ENCODE data around the gene DRC7.

The DRC7 gene, protein sequence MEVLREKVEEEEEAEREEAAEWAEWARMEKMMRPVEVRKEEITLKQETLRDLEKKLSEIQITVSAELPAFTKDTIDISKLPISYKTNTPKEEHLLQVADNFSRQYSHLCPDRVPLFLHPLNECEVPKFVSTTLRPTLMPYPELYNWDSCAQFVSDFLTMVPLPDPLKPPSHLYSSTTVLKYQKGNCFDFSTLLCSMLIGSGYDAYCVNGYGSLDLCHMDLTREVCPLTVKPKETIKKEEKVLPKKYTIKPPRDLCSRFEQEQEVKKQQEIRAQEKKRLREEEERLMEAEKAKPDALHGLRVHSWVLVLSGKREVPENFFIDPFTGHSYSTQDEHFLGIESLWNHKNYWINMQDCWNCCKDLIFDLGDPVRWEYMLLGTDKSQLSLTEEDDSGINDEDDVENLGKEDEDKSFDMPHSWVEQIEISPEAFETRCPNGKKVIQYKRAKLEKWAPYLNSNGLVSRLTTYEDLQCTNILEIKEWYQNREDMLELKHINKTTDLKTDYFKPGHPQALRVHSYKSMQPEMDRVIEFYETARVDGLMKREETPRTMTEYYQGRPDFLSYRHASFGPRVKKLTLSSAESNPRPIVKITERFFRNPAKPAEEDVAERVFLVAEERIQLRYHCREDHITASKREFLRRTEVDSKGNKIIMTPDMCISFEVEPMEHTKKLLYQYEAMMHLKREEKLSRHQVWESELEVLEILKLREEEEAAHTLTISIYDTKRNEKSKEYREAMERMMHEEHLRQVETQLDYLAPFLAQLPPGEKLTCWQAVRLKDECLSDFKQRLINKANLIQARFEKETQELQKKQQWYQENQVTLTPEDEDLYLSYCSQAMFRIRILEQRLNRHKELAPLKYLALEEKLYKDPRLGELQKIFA

DNA sequence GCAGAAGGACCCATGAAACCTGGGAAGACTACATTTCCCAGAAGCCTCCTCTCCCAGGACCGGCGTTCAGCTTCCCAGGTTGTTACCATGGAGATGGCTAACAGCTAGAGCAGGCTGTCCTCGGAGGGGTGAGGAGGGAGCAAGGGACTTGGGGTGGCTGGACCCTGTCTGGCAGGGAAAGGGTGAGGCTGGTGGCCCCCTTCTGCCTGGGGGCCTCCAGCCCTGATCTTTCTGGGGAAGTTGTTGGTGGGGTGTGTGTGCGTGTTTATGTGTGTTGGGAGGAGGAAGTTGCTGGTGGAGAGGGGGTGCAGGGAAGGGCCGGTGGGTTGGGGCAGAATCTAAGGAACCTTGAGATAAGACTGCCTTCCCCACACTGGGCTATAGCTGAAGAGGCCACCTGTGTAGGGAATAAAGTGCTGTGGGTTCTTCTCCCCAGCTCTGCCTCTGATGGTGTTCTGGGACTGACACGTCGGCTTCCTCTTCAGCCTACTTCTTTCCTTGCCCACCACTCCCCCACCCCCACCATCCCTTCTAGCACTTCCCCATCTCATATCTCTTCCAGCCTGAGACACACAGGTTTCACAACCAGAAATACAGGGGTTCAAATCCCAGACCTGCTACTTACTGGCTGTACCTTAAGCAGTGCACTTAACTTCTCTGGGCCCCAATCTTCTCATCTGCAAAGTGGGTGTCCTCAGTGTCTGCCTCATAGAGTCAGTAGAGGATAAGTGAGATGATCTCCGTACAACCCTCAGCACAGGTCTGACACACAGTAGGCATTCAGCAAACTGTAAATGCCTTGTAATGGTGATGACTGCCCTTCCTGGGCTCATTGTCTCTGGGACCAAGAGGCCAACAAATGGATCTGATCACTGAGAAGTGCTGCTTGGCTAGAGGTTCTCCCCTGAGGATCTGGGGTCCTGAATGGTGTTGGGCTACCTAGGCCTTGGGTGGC is at the start of gene DRC7:
Gene DRC7 (plus strand): TSS at position 82 of the 955 bp plus-strand sequence. CDS start 3,144 bp downstream, outside the sequence.
- in situ Hi-C loops (cut with MboI; ENCODE audit: low sequenced_read_pairs), result no loop called here

DNA sequence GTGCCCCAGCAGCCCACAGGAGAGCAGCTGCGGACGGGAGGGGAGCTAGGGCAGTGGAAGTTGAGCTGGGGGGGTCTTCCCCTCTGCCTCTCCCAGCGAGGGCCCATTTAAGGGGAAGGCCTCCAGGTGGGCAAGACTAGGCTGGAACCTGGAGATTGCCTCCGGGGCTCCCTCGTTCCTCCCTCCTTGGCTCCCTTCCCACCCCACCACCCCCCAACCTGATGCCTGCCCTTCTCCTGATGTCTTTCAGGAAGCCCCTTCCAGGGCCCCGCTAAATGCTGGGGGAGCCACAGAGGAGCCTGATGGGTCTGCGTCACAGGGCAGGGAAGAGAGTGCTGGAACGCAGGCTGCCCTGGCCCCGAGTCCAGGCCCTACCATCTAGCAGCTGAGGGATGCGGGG is 49.4 kb upstream of the DRC7 start:
- in situ Hi-C loops (cut with MboI; ENCODE audit: low sequenced_read_pairs), result no loop called here

DNA sequence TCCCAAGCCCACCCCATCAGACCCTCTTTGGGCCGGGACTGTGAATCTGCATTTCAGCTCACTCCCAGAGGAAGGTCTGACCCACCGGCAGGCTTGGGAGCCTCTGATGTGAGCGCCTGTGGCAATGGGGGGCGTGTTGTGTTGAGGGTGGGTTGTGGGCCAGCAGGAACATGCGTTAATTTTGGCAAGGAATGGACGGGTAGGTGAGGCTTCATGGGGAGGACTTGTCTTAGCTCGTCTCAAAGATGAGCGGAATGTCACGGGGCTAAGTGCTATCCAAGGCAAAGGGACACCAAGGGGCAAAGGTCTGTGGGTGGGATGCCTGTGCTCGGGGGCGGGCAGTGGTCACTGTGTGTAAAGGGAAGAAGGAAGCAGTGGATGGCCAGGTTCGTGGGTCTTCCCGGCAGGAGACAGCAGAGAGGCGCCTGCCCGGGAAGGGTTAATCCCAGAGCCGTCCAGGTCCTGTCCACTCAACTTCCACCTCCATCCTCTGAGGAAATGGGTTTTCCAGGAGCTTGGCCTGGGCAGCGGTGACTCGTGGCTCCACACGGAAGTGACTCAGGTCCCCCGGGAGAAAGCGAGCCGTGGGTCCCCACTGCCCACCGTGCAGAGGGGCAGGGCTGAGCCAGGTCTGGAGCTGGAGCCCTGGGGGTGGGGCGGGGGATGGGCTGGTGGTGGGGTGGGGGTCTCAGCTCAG is 48.8 kb upstream of the DRC7 start:
- in situ Hi-C loops (cut with MboI; ENCODE audit: low sequenced_read_pairs), result no loop called here

DNA sequence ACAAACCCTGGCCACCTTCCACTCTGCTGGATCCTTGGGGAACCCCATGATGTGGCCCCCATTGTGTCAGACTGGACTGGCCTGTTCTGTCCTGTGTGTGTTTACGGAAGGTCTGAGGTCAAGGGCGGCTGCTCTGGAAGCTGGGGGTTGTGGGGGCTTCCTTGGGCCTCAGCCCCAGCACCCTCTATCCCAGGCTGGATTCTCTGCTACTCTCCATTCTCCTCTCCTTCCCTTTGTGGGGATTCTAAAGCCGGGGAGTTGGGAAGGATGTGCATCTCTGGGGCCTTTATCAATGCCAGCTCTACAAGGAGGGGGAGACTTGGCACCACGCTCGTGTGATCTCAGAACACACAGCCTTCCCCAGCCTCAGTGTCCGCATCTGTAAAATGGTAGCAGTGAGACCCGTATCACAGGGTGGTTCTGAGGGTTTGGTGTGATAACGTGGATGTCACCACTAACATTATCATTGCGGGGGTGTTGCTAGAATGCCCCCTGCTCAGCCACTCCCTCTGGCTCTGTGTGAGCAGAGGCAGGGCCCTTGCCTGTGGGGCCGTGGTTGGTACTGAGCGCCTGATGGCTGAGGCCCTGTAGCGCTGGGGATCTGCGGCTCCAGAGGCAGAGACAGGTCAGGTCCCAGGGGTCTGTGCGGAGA is 48.1 kb upstream of the DRC7 start:
- in situ Hi-C loops (cut with MboI; ENCODE audit: low sequenced_read_pairs), result no loop called here

DNA sequence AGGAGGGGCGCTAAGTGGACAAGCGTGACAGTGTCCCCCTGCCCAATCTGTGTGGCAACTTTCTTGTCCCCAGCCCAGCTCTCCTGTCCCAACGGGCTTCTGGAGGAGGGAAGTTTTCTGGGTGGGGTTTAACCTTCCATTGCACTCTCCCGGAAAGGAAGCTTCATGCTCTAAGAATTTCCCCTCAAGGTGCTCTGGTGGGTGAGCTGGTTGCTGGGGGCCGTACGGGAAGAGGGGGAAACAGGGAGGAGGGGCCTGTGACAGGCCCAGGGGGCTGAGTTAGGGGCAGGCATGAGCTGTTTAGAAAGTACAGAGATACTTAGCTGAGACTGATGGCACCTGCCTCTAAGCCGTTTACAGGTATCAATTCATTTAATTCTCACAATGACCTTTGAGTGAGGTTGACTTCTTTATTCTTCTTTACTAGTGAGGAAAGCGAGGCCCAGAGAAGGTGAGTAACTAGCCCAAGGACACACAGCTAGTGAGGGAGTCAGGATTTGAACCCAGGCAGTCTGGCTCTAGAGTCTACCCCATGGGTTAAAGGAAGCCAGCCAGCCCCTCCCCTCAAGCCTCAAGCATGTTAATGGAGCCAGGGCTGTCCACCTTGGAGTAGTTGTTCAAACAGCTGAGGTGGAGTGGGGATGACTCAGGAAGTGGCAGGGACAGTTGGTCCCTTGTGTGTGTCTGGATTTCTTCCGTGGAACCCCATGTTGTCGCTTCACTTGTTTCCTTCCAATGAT is 47.3 kb upstream of the DRC7 start:
- in situ Hi-C loops (cut with MboI; ENCODE audit: low sequenced_read_pairs), result no loop called here

DNA sequence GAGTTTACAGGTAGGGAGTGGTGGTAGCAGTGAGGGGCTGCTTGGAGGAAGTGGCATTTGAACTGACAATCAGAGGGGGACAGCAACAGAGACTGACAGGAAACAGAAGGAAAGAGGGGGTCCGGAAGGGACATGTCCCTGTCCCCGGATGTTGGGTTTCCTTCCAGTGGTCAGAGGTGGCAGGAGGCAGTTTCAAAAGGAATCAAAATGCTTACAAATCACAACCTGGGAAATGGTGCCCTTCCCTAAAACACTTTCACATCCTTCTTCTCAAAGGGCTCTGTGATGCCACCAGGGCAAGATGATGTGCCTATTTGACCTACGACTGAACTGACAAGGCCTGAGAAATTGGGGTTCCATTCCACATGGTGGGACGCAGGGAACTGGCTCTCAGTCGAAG is 46.5 kb upstream of the DRC7 start:
- in situ Hi-C loops (cut with MboI; ENCODE audit: low sequenced_read_pairs), result no loop called here

DNA sequence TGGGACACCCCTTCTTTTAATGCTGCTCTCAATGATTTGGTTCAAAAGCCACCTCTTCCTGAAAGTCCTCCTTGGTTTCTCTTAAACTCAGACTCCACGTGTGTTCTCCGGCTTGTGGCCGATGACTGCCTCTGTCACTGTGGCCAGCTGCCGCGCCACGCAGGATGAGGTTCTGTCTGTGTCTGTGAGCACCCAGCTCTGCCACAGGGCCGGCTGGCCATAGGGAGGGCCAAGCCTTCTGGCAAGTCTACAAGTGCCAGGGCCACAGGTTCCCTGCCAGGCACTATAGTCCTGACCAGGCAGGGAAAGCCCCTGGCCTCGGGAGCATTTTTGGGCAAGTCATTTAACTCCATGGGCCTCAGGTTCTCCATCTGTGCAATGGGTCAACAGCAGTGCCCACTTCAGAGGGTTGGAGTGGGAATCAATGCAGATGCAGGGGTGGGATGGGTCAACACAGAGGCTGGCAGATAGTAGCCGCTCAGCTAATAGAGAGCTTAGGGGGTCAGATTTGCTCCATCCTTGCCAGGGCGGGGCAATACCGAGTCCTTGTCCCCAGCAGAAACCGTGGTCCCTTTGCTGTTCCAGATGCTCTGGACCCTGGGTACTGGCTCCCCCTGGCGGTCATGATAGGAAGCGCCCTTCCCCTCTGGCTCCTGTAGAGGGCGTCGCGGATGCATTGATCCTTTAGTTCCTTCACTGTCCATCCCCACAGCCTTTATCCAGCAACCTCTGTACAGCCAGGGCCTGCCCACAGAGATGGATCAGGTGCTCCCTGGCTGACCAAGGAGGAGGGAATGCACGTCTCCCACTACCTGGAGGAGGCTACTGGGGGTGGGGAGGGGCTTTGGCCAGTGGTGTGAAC is 45.8 kb upstream of the DRC7 start:
- in situ Hi-C loops (cut with MboI; ENCODE audit: low sequenced_read_pairs), result no loop called here

DNA sequence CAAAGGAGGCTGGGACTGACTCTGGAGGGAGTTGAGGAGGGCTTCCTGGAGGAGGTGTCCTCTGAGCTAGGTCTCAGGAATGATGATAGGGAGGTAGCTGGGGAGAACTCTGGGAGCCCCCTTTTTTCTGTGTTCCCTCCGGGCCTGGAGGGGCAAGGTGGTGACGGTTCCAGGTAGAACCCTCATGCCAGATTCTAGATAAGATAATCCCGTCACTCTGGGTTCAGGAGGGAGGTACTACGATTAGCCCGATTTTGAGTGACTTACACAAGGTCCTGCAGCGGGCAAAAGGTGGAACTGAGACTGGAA is 45.2 kb upstream of the DRC7 start:
- in situ Hi-C loops (cut with MboI; ENCODE audit: low sequenced_read_pairs), result no loop called here

DNA sequence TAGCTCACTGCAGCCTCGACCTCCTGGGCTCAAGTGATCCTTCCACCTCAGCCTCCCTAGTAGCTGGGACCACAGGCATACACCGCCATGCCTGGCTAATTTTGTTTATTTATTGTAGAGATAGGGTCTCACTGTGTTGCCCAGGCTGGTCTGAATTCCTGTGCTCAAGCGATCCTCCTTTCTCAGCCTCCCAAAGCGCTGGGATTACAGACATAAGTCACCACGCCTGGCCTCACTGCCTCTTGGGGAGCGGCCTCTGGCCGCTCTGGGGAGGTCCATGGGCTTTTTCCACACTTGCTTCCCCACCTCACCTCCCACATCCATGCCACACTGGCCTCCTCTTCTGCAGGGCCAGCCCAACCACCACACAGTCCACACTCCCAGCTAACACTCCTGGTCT is 44.8 kb upstream of the DRC7 start:
- in situ Hi-C loops (cut with MboI; ENCODE audit: low sequenced_read_pairs), result no loop called here

DNA sequence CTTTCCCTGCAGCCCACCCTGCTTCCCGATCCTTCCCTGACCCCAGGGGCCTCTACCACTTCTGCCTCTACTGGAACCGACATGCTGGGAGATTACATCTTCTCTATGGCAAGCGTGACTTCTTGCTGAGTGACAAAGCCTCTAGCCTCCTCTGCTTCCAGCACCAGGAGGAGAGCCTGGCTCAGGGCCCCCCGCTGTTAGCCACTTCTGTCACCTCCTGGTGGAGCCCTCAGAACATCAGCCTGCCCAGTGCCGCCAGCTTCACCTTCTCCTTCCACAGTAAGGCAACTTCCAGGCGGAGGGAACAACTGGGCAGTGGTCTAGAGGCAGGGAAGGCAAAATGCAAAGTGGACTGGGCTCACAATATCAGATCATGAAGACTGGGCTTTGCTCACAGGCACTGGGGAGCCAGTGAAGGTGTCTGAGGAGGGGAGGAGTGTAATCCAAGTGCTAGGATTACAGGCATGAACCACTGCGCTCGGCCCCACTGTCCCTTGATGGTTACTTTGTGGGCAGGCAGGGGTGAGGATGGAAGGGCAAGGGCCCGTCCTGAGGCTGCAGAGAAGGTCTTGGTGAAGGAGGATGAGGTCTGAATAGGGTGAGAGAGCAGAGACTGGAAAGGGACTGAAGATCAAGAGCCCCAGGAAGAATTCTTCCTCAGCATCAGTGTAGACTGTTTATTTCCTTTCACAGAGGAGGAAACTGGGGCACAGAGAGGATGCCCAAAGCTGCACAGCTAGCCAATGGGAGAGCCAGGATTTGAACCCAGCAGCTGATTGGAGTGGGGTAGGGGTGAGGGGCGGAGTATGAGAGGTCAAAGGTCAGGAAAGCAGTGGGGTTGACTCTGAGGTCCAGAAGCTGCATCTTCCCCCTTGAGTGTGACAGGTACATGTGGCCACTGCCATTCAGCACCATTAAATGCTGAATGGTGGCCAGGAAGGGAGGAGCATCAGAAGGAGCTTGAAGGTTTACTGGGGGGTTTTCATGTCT is 43.0 kb upstream of the DRC7 start:
- in situ Hi-C loops (cut with MboI; ENCODE audit: low sequenced_read_pairs), result no loop called here

DNA sequence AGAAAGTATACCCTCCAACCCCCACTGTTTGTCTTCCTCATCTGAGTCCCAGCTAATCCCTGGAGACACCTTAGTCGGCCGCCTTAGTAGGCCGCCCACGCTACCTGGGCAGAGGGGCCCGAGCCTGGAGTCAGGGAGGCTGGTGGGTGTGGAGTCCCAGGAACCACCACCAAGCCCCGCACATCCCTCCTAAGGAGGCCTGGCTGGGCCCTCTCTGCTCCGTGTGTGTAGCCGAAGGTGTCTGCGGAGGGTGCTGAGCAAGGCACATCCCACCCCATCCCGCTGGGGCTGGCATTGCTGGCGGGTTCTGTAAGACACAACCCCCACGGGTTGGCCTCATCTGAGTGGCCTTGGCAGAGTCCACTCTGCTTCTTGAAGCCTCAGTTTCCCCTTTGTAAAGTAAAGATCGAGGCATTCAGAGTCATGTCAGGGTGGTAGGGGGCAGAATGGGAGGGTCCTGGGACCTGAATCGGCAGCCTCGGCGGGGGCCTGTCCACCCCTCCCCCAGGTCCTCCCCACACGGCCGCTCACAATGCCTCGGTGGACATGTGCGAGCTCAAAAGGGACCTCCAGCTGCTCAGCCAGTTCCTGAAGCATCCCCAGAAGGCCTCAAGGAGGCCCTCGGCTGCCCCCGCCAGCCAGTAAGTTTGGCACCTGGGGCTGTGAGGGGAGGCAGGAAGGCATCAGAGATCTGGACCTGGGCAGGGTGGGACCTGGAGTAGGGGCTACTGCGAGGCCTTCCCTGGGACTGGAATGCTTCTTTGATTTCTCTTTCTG is 41.7 kb upstream of the DRC7 start:
- in situ Hi-C loops (cut with MboI; ENCODE audit: low sequenced_read_pairs), result no loop called here

DNA sequence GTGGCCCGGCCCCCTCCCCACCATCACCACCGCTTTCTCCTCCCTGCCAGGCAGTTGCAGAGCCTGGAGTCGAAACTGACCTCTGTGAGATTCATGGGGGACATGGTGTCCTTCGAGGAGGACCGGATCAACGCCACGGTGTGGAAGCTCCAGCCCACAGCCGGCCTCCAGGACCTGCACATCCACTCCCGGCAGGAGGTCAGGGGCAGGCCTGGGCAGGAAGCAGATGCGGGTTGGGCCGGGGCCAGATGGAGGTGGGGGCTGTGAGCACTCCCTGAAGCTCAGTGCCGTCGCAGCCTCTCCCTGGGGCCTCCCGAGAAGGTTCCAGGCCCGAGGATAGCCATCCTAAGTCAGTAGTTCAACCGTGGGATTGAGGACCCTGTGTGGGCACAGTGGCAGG is 40.7 kb upstream of the DRC7 start:
- in situ Hi-C loops (cut with MboI; ENCODE audit: low sequenced_read_pairs), result no loop called here

DNA sequence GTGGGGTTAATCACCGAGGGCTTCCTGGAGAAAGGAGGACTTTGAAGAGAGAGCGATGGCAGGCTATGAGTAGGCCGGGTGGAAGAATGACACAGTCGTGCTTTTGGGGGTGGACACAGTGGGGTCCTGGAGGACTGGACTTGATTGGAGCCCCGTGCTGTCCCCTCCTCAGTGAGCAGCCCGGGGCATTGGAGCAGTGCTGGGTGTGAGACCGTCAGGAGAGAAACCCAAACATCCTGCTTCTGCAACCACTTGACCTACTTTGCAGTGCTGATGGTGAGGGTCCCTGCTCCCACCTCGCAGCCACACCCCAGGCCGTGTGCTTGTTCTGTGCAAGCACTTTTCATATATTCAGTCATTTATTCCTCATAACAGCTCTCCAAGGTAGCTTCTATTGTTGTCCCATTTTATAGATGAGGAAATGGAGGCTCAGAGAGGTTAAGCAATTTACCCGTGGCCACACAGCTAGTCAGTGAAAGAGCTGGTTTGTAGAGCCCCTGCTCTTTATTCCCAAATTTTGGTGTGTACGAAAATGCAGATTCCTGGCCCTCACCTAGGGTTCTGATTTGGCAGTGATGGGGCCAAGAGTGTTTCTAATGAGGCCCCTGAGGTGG is 38.2 kb upstream of the DRC7 start:
- in situ Hi-C loops (cut with MboI; ENCODE audit: low sequenced_read_pairs), result no loop called here

DNA sequence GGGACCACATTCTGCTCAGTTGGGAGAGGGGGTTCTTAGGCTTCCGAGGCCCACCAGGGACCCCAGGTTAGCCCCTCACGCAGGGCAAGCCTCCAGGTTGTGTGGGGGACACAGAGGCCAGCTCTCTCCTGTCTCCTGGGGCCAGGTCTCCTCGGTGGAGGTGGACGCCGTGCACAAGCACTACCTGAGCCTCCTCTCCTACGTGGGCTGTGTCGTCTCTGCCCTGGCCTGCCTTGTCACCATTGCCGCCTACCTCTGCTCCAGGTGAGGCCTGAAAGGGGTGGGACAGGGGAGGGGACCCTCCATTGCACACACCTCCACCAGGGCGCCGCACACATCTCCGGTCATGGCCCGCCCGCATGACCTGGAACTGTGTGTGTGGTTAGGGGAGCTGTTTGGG is 37.4 kb upstream of the DRC7 start:
- in situ Hi-C loops (cut with MboI; ENCODE audit: low sequenced_read_pairs), result no loop called here

DNA sequence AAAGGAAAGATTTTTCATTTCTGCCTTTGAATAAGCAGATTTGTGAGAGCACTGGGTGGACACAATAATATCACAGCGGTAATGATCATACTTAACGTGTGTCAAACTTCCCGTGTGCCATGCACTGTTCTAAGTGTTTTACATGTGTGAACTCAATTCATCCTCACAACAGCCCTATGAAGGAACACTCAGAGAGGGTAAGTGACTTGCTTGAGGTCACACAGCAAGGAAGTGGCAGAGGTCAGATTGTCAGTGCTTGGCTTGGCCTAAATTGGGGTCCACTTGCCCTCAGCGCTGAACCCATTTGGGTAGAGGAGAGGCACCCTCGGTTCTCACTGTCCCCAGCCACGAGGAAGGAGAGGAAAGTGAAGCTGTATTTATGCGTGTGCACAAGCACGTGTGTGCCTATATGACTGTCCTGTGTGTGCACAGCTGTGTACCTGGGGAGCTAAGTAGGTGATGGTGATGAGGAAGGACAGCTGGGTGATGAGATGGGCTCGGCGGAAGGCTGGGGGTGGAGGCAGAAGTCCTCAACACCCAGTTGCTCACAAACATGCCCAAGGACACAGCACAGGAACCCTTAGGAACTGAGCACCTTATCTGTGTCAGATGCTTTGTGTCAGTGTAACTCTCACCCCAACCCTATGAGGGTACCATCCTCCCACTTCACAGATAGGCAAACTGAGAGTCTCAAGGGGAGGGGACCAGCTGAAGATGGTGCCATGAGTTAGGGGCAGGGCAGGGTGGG is 36.3 kb upstream of the DRC7 start:
- in situ Hi-C loops (cut with MboI; ENCODE audit: low sequenced_read_pairs), result no loop called here
